Fibroblast of skin of right biceps (primary cell): ENCODE data around the gene NOXA1.
"Not testable (repeated sequence)": the region's sequence is repeated elsewhere in the genome, so short reads cannot be mapped to it uniquely, and the experiment has no call there.

ENCODE experiments used
- DNase-seq: peaks from one replicate; pipeline ENCODE4 v3.0.0-alpha.2; 2013

NOXA1 gene

DNA sequence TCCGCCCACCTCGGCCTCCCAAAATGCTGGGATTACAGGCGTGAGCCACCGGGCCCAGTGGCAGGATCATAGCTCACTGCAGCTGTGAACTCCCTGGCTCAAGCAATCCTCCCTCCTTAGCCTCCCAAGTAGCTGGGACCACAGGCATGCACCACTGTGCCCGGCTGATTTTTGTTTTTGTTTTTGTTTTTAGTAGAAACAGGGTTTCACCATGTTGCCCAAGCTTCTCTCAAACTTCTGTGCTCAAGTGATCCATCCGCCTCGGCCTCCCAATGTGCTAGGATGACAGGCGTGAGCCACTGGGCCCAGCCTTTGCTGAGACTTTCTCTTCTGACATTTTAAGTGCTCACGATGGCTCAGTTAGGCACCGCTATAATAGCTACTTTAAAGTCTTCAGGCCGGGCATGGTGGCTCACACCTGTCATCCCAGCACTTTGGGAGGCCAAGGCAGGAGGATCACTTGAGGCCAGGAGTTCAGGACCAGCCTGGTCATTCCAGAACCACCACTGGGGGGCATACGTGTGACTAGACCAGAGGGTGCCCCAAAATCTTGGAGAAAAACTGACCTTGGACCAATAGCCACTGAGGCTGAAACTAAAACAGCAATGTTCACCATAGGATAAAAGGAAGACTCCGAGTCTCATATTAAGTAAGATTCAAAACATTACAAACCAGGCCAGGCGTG lies 21.1 kb downstream of the NOXA1 start:
- DNase-seq = no peak

DNA sequence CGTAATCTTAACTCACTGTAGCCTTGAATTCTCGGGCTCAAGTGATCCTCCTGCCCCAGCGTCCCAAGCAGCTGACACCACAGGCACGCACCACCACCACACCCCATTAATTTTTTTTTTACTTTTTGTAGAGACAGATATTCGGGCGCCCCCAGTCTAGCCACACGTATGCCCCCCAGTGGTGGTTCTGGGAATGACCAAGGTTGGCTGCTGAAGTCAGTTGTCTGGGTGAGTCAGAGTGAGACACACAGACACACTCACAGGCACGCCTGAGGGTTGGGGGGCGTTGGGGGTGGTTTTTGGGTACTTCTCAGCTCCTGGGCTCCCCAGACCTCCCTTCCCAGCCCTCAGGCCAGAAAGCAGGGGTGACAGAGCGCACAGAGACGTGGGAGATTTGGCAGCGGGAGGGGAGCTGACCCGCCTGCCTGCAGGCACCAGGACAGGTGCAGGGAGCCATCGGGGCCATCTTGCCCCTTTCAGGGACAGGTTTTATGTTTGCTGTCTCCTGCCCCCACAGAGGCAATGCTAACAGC lies 22.1 kb downstream of the NOXA1 start:
- DNase-seq = peak; percentile 73

DNA sequence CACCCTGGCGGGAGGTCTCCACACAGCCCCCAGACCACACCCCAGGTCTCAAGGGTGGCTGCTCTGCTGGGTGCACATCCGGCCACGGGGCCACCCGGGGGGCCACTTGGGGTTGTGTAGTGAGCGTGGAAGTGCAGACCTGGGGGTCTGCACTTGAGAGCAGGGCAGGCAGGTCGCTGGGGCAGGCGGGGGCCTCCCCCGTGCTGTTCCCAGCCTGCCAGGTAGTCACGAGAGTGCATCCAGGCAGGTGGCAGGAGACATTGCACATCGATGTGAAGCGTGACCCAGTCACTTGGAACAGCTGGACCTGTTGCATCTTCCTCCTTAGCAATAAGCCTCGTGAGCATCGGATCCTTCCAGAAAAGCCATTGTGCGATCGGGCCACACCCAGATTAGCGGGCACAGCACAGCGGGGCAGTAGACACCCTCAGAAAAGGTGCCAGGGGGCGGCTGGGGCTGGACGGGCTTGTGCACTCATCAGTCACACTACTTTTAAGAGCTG lies 22.8 kb downstream of the NOXA1 start:
- DNase-seq = no peak

DNA sequence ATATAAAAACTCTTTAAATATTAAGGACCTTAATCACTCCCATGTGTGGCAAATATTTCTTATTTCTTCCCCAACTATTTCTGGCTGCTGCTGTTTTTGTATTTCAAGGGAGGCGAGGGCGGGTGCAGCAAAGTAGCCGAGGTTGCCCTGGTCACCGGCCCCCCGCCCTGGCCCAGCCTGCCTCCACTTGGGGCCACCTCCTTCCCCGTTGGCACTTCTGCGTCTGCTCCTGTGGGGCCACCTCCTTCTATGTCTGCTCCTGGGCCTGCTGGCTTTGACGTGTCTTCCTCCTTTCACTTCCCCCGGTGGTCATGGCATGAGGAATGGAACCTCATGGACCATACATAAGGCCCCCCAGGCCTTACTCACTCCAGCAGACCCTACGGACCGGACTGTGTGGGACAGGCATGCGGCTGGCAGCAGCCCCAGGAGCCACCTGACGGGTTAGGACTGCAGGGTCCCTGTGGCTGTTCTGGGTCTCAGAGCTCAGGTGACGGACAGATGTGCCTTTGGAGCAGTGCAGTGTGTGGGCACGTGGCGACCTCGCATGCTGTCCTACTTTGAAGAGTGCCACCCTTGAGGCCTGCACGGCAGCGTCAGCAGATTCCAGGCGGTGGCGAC lies 23.8 kb downstream of the NOXA1 start:
- peak; percentile 24 for DNase-seq

DNA sequence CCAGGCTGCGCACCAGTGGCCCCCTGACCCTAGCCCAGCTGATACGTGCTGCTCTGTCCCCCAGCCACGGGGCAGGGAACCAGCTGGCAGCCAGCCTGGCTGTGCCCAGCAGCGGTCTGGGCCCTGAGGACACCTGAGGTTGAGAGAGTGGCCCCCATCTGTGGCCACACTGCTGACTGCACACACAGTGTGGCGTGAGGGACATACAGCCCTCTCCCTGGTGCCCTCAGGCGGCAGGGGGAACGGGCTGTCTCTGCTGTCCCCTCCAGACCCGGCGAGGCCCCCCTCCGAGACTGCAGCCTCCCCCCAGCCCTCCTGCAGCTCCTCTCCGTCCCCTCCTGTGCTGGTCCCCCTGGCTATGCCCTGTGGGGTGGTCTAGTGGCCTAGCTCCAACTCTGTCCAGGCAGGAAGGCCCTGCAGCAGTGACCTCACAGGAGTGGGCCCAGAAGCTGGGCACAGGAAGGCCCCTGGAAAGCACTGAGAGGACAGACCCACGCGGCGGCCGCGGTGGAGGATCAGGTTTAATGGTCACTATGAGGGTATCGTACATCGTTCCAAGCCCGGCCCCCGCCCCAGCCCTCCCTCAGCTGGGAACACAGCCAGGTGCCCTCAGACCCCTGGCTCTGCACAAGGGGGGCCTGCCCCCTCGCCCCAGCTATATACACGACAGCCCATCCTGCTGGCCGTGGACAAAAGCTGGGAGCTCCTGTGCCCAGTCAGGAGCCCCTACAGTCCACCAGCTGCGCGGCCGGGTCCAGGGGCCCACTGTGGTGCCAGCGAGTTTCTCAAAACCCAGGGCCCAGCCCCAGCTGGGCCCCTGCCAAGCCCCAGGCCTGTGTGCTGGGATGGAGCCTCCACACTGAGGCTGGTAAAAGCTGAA lies 24.8 kb downstream of the NOXA1 start:
- DNase-seq = no peak

DNA sequence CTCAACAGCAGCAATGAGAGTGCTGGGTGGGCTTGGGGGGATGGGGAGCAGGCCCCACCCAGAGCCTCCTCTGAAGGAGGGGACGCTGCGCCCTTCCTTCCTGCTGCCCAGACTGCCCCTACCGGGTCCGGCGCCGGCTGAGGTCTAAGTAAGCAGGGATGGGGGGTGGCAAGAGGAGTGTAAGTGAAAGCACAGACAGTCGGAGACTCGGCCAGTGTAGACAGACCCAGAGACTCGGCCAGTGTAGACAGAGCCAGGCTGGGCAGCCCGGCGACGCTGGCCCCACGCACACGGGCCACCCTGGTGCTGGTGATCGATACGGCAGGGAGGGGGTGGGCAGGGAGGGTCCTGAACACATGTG lies 25.4 kb downstream of the NOXA1 start:
- DNase-seq = no peak

DNA sequence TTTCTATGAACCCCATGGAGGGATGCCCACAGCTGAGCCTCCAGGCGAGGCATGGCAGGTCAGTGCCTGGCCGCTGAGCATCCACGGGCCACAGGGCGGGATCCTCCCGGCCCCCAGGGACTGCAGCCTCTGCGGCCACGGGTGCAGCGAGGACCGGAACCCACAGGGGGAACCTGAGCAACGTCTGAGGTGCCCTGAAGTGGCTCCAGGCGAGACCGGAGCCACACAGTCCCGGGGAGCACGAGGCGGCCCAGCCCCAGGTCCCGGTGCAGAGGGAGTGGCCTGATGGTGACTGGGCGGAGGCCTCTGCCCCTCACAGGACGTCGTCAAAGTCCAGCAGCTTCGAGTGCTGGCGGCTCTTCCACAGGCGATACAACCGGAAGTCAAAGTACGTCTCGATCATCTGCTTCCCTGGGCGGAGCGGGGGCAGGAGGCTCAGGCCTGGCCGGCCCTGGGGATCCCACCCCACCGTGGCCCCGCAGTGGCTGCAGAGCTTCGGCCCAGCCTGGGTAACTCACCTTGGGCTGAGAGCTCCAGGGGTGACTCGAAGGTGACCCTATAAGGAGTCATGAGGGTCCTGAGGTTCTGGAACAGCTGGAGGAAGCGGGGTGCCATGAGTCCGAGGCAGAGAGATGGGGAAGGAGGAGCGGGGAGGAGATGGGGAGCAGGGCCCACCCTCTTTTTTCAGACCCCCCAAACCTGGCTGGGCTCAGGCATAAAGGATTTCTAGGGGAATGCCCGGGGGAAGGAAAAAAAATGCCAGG lies 26.1 kb downstream of the NOXA1 start:
- no peak for DNase-seq

DNA sequence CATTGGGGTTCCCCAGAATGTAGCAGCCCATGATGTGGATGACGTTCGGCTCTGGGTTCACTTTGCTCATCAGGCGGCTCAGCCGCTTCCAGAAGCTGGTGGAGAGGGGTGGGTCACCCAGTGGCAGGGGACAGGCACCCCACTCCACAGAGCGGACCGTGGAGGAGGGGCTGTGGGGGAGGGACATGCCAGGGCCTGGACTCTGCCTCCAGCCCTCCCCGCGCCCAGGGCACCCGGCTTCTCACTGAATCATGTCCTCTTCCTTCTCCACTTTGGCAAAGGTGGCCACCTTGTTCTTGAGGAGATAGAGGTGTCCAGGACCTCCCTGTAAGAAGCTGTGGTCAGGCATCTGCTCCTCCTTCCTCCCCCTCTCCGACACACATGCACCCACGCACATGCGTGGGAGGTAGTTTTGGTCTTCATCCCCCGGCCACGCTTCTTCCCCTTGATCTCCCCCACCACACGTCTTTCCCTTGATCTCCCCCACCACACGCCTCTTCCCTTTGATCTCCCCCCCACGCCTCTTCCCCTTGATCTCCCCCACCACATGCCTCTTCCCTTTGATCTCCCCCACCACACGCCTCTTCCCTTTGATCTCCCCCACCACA lies 26.8 kb downstream of the NOXA1 start:
- no peak for DNase-seq

DNA sequence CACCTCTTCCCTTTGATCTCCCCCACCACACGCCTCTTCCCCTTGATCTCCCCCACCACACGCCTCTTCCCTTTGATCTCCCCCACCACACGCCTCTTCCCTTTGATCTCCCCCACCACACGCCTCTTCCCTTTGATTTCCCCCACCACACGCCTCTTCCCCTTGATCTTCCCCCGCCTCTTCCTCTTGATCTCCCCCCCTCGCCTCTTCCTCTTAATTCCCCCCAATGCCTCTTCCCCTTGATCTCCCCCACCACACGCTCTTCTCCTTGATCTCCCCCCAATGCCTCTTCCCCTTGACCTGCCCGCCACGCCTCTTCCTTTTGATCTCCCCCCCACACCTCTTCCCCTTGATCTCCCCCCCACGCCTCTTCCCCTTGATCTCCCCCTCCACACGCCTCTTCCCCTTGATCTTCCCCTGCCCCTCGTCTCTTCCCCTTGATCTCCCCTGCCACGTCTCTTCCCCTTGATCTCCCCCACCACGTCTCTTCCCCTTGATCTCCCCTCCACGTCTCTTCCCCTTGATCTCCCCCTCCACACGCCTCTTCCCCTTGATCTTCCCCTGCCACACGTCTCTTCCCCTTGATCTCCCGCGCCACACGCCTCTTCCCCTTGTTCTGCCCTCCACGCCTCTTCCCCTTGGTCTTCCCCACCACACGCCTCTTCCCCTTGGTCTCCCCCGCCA lies 27.5 kb downstream of the NOXA1 start:
- not testable (repeated sequence) for DNase-seq

DNA sequence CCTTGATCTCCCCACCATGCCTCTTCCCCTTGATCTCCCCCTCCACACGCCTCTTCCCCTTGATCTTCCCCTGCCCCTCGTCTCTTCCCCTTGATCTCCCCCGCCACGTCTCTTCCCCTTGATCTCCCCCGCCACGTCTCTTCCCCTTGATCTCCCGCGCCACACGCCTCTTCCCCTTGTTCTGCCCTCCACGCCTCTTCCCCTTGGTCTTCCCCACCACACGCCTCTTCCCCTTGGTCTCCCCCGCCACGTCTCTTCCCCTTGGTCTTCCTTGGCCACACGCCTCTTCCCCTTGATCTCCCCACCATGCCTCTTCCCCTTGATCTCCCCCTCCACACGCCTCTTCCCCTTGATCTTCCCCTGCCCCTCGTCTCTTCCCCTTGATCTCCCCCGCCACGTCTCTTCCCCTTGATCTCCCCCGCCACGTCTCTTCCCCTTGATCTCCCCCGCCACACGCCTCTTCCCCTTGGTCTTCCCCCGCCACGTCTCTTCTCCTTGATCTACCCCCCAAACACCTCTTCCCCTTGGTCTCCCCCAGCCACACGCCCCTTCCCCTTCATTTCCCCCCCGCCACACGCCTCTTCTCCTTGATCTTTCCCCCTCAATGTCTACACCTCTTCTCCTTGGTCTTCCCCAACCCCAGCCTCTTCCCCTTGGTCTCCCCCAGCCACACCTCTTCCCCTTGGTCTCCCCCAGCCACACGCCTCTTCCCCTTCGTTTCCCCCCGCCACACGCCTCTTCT lies 28.2 kb downstream of the NOXA1 start:
- DNase-seq = not testable (repeated sequence)

DNA sequence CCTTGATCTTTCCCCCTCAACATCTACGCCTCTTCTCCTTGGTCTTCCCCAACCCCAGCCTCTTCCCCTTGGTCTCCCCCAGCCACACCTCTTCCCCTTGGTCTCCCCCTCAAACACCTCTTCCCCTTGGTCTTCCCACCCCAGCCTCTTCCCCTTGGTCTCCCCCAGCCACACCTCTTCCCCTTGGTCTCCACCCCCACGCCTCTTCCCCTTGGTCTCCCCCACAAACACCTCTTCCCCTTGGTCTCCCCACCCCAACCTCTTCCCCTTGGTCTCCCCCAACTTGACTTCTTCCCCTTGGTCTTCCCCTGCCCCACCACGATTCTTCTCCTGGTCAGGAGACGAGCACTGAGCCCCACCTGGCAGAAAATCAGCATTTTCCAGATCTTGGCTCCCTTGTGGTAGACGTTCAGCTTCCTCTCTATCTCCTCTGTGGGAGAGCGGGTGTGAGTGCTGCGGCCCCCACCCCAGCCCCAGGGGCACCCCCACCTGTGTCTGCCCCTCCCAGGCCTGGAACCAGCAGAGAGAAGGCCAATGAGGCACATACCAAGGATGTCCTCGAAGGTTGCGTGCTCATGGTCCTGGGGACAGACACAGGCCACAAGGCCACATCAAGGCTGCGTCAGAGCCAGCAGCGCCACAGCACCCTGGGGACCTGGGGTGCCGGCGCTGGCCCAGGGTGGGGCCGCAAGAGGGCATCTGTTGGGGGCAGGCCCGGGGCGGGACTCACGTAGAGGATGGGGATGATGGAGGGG lies 29.0 kb downstream of the NOXA1 start:
- no peak for DNase-seq

DNA sequence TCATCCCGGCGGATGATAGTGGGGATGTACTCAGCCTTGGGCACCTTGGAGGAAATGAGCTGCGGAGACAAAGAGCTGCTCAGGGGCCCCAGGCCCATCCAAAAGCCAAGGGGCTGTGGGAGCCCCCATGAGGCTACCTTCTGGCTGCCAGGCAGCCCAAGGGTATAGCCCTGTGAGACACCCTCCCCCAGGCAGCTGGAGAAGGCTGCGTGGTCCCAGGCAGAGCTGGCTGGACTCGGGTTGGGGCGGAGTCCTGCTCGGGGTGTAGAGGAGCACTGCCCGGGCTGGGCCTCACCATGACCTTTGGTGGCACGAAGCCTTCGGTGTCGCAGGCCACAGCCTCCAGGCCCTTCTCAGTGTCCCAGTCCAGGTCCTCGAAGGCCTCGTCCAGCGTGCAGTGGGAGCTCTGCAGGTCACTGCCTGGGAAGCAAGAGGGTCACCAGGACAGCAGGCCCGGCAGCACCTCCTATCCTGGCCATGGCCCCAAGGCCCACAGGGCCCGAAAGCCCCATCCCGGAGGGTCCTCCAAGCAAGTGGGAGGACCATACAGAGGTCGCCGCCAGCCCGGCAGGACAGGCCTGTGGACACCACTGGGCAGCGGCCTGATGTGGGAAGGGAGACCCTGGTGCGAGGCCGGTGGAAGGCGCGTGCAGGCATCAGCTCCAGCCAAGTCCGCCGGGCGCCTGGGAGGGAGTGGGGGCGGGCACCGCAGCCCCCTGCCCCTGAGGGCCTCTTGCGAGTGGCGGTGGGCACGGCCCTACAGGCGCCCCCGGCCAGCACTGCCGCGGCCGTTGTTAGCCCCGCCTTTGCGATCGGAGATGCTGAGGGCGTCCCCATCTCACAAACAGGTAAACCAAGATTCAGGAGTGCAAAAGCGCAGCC lies 29.8 kb downstream of the NOXA1 start:
- DNase-seq = no peak

DNA sequence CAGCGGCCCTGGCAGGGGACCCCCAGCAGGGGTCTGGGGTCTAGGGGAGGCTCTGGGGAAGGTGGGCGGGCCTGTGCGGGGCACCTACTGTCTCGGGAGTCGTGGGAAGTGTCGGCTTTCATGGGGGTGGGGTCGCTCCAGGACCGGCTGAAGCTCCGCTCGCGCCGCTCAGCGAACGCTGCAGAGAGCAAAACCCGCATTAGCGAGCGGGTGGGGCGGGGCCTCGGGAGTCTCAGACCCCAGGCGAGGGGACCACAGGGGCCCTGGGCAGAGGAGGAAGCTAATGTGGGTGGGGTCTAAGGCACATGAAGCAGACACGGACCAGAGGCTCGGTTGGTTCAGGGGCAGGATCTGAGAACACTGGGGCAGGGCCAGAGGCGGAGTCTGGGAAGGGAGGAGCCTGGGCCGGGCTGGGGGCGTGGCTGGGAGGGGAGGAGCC lies 30.5 kb downstream of the NOXA1 start:
- peak; percentile 79 for DNase-seq

DNA sequence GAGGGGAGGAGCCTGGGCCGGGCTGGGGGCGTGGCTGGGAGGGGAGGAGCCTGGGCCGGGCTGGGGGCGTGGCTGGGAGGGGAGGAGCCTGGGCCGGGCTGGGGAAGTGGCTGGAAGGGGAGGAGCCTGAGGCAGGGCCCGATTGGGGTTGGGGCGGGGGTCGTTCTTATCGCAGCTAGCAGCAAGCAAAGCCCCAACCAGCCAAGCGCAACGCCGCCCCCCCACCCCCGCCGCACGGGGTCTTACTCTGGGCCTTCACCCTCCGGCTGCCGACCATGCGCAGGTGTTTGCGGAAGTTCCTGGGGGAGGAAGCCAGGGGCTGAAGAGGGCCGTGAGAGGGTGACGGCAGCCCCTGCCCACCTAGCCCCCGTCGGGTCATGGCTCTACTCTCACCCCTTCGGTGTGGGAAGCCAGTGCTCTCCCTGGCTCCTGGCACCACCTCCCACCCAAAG lies 31.0 kb downstream of the NOXA1 start:
- DNase-seq = peak; percentile 23

DNA sequence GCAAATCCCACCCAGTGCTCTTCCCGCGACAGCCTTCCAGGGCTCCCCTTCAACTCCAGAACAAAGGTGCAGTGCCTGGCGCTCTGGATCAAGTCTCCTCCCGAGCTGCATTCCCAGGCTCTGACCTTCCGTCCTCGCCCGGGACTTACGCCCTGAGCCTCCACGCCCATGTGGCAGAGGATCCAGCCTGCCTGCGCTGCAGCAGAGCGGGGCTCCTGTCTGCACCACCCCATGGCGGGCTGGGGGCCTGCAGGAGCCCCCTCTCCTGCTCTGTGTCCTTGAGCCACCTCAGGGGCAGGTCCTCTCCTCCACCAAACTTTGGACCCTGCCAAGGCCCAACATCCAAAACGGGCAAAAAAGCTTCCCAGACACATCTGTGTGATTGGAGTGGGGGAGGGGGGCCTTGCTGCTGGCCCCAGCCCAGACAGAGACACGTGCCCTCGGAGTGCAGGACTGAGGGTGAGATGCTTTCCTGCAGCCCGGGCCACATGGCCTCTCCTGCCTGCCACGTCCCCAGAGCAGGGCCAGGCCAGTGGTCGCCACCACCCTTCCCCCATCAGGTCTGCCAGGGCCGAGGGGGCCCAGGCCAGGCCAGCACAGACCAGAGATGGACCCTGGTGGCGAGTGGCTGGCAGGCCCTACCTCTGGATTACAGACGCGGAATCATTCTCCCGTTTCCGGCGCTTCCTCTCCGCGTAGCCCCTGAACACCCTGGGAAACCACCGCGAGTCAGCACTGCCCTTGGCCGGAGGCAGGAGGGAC lies 31.6 kb downstream of the NOXA1 start:
- DNase-seq = peak; percentile 10

DNA sequence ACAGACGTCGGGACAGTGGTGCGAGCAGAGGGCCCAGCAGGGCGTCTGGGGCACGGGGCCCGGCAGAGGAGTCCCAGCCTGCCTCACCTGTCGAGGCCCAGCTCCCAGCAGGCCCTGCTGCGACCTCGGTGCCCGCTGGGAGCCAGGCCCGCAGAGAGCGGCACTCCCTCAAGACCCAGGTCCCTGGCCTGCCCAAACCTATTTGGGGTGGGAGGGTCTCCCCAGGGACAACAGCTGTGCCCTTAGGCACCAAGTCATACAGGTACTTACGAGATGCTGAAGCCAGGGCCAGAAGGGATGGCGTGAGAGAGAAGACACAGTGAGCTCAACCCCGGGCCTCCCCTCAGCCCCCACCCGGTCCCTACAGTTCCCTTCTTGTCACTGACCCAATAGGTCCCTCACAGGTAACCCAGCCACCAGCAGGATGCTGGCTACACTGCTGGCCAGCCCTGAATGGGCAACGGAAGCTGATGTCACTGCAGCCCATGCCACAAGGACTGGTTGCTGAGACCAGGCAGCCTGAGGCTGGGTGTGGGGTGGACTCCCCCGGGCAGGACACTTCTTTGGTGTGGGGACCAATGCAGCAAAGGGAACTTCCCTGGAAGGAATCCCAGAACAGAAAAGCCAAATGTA lies 32.3 kb downstream of the NOXA1 start:
- no peak for DNase-seq

DNA sequence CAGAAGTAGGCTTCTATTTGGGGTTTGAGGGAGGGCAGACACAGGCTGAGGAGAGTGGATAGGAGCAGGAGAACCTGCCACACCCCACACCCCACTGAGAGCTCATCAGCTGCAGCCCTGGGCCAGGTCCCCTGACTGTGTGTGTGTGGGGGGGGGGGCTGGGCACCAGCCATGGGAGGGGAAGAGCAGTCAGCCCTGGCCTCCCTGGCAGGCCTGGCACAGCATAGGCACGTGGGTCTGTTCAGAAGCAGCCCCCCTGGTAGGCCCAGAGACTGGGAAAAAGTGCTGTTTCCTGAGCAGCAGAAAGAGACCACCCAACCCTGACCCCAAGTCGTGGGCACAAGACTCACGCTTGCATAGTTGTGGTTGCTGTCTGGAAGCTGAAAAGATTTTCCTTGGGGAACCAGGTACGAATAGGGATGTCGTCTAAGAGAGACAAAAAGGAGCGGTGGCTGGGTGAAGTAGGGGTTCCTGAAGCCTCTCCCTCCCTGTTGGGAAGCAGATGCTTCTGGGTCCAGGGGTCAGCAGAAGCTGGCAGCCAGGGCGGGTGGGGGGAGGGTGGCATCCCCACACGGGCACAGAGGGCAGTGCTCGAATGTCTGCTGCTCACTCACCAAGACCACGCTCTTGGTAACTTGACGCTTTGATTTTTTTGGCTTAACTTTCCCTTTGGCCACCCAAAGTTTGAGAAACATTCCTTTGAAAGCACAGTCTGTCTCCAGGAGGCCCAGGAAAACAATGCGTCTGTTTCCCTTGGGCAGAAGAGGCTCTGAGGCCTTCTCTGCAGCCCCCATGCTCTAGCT lies 33.1 kb downstream of the NOXA1 start:
- DNase-seq = peak; percentile 34
